HG02840 (cell line): ENCODE results near the gene COMT.

ENCODE experiments used
- ATAC-seq: cut with Tn5 transposase; IDR thresholded peaks from one replicate; pipeline ENCODE4 v1.9.1; 2021; ENCODE audit warnings: mild to moderate bottlenecking, moderate library complexity, moderate number of reproducible peaks; ENCODE audit not compliant: unreplicated experiment, low FRiP score

COMT gene

DNA sequence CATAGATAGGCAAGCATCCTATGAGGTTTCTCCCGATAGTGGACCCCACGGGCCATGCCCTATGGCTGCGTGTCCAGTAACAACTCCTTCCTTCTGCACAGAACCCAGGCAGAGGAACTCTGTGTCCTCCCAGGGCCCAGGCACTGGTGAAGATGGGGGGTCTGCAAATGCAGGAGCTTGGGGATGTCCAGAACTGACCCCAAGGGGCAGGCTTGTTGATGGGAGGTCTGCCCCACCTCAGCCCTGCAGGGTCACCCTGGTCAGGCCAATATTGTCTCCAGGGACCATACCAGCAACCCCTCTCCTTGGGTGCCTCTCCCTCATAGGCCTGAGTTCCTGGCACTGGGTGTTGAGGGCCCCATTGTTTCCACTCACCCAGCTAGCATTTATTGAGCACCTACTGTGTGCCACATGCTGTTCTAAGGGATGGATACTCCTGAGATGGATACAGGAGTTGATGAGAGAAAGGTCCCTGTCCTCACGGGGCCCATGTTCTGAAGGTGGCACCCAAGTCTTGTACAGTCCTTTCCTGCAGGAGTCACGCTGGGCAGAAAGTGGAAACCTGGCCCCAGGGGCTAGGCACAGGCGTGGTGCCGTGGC, 26.4 kb downstream of the COMT start:
- no peak for ATAC-seq

DNA sequence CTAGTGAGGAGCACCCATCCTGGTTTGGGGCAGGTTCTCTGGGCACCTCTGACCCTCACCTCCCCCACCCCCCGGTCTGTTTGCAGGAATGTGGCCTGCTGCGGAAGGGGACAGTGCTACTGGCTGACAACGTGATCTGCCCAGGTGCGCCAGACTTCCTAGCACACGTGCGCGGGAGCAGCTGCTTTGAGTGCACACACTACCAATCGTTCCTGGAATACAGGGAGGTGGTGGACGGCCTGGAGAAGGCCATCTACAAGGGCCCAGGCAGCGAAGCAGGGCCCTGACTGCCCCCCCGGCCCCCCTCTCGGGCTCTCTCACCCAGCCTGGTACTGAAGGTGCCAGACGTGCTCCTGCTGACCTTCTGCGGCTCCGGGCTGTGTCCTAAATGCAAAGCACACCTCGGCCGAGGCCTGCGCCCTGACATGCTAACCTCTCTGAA, 26.9 kb downstream of the COMT start:
- no peak for ATAC-seq

DNA sequence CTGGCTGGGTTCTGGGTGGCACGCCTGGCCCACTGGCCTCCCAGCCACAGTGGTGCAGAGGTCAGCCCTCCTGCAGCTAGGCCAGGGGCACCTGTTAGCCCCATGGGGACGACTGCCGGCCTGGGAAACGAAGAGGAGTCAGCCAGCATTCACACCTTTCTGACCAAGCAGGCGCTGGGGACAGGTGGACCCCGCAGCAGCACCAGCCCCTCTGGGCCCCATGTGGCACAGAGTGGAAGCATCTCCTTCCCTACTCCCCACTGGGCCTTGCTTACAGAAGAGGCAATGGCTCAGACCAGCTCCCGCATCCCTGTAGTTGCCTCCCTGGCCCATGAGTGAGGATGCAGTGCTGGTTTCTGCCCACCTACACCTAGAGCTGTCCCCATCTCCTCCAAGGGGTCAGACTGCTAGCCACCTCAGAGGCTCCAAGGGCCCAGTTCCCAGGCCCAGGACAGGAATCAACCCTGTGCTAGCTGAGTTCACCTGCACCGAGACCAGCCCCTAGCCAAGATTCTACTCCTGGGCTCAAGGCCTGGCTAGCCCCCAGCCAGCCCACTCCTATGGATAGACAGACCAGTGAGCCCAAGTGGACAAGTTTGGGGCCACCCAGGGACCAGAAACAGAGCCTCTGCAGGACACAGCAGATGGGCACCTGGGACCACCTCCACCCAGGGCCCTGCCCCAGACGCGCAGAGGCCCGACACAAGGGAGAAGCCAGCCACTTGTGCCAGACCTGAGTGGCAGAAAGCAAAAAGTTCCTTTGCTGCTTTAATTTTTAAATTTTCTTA, 27.8 kb downstream of the COMT start:
- no peak for ATAC-seq

DNA sequence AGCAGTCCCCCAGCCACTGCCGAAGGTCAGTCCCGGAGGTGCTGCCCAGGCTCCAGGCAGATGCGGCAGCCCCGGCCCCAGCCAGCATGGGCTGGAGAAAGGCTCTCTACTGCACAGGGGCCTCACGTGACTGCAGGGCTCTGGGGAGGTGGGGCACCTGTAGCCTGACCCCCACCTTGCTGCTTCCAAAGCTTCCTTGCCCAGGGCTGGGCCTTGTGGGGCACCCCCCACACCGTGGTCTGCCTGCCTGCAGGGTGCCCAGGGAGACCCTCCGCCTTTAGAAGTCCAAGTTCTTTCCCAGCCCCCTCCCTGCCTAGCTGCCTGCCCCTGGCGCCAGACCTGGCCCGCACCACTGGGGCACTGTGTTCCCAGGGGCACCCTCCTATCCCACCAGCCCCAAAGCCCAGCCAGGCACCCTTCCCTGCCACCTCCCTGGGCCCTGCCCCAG, 28.5 kb downstream of the COMT start:
- ATAC-seq, result no peak

DNA sequence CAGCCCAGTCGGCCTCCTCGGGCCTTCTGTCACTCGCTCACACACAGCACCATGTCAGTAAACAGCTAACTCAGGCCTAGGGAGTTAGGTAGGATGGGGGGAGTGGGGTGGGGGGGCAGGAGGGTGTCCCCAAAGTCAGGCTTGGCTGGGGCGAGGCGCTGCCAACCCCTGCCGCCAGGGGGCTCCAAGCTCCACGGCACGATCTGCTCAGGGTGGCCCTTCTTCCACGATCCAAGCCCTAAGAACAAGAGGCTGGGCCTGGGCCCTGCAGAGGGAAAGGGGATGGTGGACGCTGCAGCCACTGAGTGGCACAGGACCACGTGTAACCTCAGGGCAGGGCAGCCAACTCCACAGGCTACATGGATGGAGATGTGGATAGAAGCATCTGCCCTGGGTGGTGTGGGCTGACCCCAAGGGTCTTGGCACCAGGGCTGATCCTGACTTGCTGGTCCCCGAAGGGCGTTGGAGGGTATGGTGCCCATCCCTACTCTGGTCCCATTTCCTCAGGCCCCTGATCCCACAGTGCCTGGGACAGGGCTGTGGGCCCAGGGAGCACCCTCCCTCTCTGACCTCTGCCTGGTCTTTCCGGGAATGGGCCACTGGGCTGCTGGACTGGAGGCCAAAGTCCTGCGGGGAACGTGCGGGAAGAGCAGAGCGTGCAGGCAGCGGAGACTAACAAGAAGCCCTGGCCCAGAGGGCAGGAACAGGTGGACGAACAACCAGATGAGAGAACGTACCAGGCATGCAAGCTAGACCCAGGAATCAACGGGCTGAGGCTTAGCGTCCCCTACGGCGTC, 29.1 kb downstream of the COMT start:
- ATAC-seq, result no peak

DNA sequence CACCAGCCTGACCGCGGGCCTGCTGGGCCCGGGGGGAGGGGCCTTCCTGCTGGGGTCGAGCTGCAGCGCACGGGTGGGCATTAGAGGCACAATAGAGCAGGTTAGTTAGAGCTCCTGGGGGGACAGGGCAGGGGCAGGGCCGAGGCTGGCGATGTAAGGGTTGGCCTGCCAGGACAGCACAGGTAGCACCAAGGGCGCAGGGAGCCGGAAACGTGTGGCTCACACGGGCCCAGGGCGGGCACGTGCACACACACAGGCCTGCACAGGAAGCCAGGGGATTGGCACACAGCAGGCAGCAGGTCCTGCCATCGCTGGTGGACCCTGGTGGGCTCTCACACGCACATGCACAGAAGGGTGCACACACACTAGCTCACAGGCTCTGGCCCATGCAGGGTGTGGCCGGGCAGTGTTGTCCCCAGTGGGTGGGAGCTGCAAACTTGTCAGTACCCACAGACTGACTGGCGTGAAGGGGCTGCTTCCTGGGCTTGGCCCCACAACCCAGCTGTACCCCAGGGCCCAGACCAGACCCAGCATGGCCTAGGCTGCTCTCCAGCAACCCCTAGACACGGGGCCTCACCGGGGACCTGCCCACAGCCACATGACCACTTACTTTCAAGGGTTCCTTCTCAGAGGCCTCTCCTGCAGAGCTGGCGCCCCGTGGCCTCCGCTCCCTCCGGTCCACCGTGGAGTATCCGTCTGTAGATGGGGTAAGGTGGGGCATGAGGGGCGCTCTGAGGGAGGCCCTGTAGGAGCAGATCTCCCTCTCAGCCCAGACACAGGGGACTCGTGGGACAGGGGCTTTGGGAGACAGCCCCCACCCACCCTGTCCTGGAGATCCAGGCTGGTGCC, 29.9 kb downstream of the COMT start:
- ATAC-seq, result no peak

DNA sequence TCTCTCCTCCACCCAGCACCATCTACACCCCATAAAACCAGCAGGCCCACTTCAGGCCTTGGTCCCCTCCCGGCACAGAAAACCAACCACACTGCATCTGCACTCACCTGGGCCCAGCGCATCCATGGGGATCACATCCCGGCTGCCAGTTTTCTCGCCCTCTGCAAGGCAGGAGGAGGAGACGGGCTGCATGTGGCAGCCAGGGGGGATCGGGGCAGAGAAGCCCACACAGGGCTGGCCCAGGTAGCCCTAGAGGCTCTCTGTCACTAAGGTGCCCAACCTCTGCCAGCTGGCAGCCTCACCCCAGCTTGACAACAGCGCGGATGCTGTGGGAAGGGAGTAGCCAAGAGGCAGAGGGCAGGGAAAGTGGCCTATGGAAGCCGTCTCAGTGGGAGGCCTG, 30.7 kb downstream of the COMT start:
- no peak for ATAC-seq

DNA sequence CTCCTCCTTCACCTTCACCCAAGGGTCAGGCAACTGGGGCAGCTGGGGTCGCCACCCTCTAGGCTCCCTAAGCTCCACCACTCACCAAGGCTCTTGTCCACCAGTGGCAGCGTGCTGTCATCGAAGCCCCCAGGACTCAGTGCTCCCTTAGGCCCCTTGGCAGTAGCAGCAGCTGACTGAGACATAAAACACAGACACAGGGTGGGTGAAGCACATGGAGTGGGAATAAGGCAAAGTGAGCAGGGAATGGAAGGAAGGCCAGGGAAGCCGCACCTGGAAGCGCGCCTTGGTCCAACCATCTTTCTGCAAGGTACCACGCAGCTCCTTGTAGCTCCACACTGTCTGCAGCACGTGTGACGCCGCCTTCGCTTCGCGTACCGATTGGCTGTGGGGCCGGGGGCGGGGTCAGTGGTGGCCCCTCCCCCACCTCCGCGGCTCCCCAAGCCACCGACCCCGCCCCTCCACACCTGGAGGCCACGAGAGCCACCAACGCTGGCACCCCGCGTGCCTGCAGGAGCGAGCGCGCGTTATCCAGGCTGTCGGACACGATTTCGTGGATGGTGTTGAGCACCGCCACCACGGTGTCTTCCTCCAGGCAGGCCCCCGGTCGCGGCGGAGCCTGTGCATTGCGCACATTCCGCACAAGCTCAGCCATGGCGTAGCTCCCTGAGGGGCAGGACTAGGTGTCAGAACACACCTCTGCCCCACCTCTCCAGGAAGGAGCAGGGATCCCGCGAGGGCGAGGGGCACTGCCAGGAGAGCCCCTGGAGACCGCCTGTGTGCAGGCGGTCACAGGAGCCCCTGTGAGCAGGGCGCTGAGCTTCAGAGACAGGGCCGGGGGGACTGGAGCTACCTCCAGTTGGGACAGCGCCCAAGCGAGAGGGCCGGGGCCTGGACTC, 31.3 kb downstream of the COMT start:
- no peak for ATAC-seq

DNA sequence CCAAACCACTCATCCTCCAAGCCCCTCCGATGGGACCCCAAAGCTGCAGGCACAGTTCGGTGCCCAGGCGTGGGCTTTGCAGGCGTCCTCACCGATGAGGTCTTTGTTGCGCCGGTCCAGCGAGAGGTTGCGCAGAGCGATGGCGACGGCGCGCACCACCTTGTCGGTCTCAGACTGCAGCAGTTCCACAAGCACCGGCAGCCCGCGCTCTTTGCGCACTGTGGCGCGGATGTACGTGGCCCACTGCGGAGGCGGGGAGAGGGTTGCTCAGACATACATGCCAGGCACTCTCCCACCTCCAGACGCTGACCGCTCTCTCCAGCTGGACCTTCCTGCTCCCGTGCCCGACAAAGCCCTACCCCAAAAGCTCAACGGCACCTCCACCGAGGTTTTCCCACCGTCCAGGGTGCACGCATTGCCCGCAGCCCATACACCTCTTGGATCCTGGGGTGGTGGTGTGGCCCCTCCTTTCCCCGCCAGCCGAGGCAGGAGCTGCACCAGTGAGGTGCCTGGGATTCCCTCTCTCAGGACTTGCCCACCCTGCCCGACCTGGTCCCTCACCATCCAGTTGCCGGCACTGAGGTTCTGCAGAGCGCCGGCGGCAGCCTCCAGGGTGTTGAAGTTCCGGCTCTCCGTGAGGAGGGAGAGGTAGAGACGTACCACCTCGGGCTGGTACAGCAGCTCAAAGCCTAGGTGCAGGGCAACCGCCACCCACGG, 32.1 kb downstream of the COMT start:
- no peak for ATAC-seq

DNA sequence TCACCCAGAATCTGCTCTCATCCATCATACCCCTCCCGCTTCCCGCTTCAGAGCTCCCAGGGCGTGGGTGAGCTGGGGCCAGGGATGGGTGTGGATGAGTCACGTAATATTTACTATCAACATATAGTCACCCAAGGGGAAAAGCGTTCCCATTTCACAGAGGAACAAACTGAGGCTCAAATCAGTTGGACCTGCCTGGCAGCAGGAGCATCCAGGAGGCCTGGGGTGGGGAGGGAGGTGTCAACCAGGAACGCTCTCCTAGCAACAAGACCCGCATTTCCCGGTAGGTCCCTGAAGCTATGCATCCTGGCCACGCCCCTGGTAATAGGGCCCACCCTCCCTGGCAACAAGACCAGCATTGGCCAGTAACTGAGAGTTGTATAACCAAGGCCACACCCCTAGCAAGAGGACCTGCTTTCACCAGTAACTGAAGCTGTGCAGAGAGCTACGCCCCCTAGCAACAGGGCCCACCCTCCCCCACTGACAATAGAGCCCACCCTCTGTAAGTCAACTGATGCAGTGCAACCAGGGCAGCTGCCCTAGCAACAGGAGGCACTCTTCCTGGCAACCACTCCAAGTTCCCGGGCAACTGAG, 32.8 kb downstream of the COMT start:
- no peak for ATAC-seq

DNA sequence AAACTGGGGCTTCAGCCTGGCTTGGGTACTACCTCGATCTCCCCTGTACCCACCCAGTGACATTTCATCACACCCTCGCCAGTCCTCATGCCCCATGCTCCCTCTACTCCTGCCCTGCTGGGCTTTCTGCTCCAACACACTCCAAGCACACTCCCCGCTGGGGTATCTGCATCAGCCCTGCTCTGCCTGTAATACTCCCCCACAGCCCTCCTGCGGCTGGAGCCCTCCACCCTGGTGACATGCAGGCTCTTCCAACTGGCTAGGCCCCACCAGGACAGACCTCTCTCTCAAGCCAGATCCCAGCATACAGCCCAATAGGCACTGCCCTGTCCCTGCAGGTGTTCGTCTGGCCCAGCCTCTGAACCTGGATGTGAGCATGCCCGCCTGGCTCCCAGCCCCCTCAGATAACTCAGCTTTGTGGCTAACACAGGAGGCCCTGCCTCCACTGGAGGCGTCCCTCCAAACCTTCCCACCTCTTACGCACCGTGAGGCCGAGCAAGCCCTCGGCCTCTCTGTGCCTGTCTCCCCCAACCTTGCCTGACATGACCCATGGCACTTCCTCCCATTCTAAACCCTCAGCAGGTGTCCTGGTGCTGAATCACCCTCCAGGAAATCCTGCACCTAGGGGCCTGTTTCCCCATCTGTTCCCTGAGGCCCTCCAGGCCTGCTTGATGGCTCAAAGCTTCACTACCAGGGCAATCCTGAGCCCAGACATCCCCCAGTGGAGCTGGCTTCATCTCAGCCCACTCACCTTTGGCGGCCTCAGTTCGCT, 33.5 kb downstream of the COMT start:
- no peak for ATAC-seq

DNA sequence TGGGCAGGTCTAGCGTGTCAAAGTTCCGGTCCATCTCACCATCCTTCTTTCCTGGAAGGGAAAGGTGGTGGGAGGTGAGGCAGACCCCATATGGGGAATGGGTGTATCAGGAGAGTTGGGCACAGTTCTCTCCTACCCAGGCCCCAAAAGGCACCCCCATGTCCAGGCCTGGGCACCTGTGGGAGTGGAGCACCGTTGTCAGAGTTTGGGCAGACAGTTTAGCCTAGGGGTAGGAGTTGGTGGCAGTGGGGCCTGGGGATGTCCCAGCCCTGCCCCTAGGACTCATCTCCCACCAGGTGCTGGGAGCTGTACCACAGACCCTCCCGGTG, 34.1 kb downstream of the COMT start:
- no peak for ATAC-seq

DNA sequence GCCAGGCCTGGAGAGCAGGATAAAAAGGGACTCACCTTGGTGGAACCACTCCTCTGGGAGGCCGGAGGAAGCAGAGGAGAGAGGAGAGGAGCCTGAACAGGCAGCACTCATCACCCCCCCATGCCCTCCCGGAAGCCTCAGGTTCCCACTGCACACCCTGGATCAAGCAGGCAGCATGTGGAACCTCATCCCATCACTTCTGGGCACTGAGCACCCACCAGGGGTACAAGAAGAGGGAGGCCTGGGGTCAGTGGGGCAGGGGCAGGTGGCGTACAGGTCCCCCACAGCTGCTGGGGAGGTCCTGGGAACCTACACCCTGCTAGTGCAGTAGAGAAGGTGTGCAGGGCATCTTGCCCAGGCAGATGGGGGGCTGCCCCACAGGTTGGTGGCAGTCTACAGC, 35.1 kb downstream of the COMT start:
- no peak for ATAC-seq

DNA sequence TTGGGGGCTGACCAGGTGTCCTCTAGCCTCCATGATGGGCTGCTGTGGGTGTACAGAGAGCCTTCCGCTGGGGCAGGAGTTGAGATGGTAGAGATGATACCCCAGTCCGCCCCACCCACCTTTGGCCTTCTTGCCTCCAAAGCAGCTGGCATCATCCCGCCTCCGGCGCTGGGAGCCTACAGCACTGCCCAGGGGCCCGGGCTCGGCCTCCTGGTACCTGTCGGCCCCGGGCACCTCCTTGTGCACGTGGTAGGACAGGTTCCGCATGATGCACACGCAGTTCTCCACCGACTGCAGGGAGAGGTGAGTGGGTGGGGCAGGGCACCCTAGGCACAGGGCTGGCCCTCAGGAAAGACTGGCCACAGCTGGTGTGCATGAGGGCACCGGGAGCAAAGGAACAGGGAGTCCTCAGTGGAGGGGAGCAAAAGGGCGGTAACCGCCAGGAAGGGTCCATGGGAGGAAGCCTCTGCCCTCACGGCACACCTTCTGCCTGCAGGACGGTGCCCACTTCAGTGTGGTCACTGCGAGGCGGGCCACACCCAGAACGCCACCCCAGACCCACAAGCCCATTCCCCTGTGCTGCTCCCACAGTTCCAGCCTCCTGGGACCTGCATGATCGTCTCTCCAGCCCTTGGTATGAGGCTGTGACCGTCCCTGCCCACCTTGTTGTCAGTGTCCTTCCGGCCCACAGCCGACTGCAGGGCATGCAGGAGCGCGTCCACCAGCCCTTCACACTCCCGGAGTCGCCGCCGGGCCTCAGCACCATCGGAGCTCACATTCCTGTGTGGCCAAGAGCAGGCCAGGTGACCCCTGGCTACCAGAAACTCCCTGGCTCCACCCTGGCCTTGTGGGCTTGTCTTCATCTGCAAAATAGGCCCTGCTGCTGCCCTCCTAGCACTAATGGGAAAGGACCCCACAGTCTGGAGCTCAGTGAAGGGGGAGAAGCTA, 36.0 kb downstream of the COMT start:
- ATAC-seq, result no peak

DNA sequence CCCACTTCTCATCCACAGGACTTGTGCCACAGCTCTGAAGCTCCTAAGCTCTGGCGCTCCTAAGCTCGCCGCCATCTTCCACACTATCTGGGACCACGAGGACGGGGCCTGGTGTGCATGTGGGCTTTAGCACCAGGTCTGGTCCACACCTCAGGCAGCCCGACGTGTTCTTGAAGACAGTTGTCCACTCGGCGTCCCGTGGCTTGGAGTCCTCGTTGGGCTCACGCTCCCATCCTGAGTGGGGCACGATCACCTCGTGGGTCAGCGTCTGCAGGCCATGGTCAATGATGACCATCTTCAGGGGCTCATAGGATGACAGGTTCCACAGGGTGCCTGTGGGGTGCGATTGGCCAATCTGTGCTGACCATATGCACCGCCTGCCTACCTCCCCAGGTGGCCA, 37.2 kb downstream of the COMT start:
- ATAC-seq, result no peak

DNA sequence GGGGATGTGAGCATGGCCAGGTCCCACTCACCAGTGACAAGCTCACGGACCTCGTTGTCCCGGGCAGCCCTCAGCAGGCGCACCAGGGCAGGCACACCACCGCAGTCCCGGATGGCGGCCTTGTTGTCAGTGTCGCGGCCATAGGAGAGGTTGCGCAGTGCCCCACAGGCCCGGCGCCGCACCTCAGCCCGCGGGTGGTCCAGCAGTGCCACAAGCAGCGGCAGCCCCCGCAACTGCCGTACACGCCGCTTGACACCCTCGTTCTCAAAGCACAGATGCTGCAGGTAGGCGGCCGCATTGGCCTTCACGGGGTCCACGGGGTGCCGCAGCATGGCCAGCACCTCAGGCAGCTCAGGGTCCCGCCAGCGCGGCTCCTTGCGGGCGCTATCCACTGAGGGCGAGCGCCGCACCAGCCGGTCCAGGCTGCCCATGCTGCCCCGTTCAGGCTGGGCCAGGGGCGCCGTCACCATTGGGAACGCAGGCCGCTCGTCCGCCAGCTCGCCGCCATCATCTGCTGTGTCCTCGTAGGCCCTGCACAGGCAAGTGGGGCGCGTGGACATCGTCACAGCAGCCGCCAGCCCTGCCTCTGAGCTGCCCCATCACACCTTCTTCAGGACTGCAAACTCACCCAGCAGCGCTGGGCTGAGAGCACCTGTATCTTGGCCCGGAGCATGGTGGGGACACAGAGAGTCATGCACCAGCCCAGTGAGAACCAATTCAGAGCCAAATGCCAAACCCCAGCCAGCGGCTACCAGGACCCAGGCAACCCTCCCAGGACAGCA, 38.3 kb downstream of the COMT start:
- no peak for ATAC-seq
